Stimulated activated CD4-positive, alpha-beta T cell treated with anti-CD3 and anti-CD28 coated beads, TNF-alpha, amount 100 ng/mL, for 4 hours (primary cell): ENCODE measurements around the gene IL10RA.

Source experiments
- DNase-seq, 3 experiments: peaks; one replicate each; pipeline ENCODE4 v3.0.0-alpha.2; 2020; ENCODE audit warnings: low read depth in 3 of 3

The IL10RA gene

DNA sequence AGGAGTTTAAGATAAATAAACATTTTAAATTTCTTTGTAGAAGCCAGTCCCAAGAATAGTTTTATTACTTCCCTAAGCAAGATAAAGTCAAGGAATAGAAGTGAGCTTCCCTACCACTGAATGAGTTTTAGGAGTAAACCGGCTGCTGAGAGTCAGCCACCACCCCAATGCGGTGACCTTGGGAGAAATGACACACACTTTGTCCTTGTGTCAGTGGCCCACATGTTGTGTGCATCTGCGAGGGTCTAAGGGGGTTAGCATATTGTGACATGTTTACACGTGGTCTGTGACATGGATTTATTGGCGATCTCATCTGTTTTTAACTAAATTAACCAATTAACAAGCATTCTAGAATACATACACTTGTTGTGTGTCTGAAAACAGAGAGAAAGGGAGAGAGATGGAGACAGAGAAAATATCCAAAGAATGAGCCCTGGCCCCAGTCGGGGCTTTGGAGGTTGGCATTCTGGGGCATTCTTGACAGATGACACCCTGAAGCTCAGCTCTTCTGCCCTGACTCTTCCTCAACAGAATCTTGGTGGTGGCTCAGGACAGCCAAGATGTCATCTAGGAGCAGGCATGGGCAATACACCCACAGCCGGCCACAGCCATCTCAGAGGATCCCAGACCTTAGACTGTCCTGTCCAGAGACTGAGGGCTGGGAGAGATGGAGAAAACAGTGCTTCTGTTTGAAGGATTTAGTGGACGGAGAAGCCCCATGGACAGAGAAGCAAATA lies 60.9 kb downstream of the IL10RA start:
- no peak for DNase-seq

- no peak for DNase-seq
Measured at GRCh38 chr11:118047749-118048148, 61.6 kb downstream of the IL10RA start.

DNA sequence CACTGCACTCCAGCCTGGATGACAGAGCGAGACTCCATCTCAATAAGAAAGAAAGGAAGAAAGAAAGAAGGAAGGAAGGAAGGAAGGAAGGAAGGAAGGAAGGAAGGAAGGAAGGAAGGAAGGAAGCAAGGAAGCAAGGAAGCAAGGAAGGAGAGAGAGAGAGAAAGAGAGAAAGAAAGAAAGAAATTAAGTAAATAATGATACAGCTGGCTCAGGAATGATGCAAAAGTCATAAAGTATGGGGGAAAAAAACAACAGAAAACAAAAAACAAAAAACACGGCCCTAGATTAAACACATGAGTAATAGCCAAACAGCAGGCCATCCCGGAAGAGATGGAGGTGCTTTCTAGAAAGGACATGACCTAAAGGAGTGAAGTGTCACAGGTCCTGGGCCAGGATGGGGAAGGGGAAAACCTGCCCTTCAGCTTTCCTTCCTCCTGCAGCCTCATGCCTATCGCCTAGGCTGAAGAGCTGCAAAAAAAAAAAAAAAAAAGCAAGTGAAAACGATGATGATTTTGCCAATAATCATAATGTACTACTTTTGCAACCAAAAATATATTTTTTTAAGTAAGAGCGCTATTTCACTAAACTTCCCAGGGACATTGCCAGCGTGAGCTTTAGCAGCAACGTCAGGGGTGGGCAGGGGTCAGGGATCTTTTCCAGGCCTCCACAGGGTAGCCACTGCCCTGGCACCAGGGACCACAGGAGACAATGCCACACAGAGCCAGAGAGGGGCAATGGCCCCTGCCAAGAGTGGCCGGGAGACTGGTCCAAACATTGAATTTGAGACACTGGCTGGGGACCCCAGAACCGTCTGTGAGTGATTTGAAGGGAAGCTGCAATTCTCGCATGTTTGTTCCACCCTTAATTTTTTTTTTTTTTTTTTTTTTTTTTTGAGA lies 62.5 kb downstream of the IL10RA start:
- no peak for DNase-seq

- DNase-seq, result no peak
Measured at GRCh38 chr11:118049771-118050170, 63.6 kb downstream of the IL10RA start.

GRCh38 chr11:118050208-118050891 lies 64.2 kb downstream of the IL10RA start:
- DNase-seq, result no peak
